CD8-positive, alpha-beta memory T cell (primary cell): Measurements from ENCODE around the gene DCAF15. TPM values are rescaled to one million over a fixed set of nuclear protein-coding genes. Genes with fewer than 3 reads are reported as not detected.
A peak's percentile ranks its signal among the peaks of the same experiment; 100 is the strongest.

Experiments
- CTCF ChIA-PET: fragments of 350-600 bp; sonication (Branson Sonifier 250); formaldehyde crosslinking; loops from one replicate; lab custom pipeline; 2021; ENCODE audit warnings: antibody characterized with exemption; lab: Charles Lee
- POLR2A ChIA-PET: fragments of 350-600 bp; sonication (Branson Sonifier 250); formaldehyde crosslinking; loops from one replicate; lab custom pipeline; 2021; ENCODE audit warnings: antibody characterized with exemption; lab: Charles Lee
- DNase-seq, 5 donors: peaks; one replicate each; pipeline versions ENCODE4 v3.0.0 to v3.0.0-alpha.2; 2020 to 2022; ENCODE audit warnings: mixed read lengths in 1 of 5
- H3K27ac ChIP-seq: one replicate; pipeline ENCODE4 v1.7.0; 2013; ENCODE audit warnings: low read depth, mild to moderate bottlenecking, low read length, moderate library complexity
- H3K27me3 ChIP-seq: 2 replicates; pipeline ENCODE4 v1.7.0; 2013; ENCODE audit warnings: low read length, mild to moderate bottlenecking; ENCODE audit not compliant: insufficient read depth, poor library complexity, severe bottlenecking
- H3K36me3 ChIP-seq: 2 replicates; pipeline ENCODE4 v1.7.0; 2013; ENCODE audit warnings: mild to moderate bottlenecking, low read length, moderate library complexity; ENCODE audit not compliant: insufficient read depth
- H3K4me1 ChIP-seq: 2 replicates; pipeline ENCODE4 v1.7.0; 2013; ENCODE audit warnings: mild to moderate bottlenecking, low read length, moderate library complexity; ENCODE audit not compliant: insufficient read depth
- H3K4me3 ChIP-seq: 2 replicates; pipeline ENCODE4 v1.7.0; 2013; ENCODE audit warnings: mild to moderate bottlenecking, low read length
- H3K9me3 ChIP-seq: 2 replicates; pipeline ENCODE4 v1.7.0; 2013; ENCODE audit warnings: mild to moderate bottlenecking, low read length
- H3K27ac Mint-ChIP-seq, 8 donors: one replicate each; pipeline ENCODE4 v1.8.0; 2020 to 2021; ENCODE audit warnings: mixed read lengths in 8 of 8, mild to moderate bottlenecking in 6 of 8, inconsistent platforms in 3 of 8, moderate library complexity in 3 of 8
- H3K27me3 Mint-ChIP-seq, 2 donors: one replicate each; pipeline ENCODE4 v1.8.0; 2020 to 2021; ENCODE audit warnings: mixed read lengths in 2 of 2, mild to moderate bottlenecking in 1 of 2, moderate library complexity in 1 of 2
- H3K36me3 Mint-ChIP-seq, 3 donors: one replicate each; pipeline ENCODE4 v1.8.0; 2020 to 2021; ENCODE audit warnings: mixed read lengths in 3 of 3, inconsistent platforms in 1 of 3, mild to moderate bottlenecking in 1 of 3
- H3K4me1 Mint-ChIP-seq, 3 donors: one replicate each; pipeline ENCODE4 v1.8.0; 2020 to 2021; ENCODE audit warnings: mixed read lengths in 3 of 3, inconsistent platforms in 1 of 3, mild to moderate bottlenecking in 1 of 3
- H3K4me3 Mint-ChIP-seq, 7 donors: one replicate each; pipeline ENCODE4 v1.8.0; 2020 to 2021; ENCODE audit warnings: mixed read lengths in 7 of 7, mild to moderate bottlenecking in 6 of 7, moderate library complexity in 4 of 7, inconsistent platforms in 2 of 7
- H3K9me3 Mint-ChIP-seq, 5 donors: one replicate each; pipeline ENCODE4 v1.8.0; 2020 to 2022; ENCODE audit warnings: mixed read lengths in 5 of 5, mild to moderate bottlenecking in 3 of 5, moderate library complexity in 2 of 5, inconsistent platforms in 1 of 5
- polyA plus RNA-seq: library from polyadenylated mRNA; unstranded; fragments of 300-500 nt; fragmentation: Illumina TruSeq; gene quantifications from one replicate; pipeline ENCODE4 v1.2.3, GENCODE V29; 2021
- total RNA-seq, 2 experiments: library from RNA; stranded (reverse); gene quantifications; one replicate each; pipeline ENCODE4 v1.2.3, GENCODE V29; 2021

Gene DCAF15
- total and polyA plus RNA-seq, 3 experiments from 2014 or later, result 8.0 to 66.5 (median 64.6) TPM

- peaks cover 11 to 22% (median 11%) of the 10 kb centered on the region in 3 donors for H3K4me1 Mint-ChIP-seq
- no peak overlapping the region for H3K27ac ChIP-seq
- H3K36me3 Mint-ChIP-seq, result peaks cover 0 to 40% (median 1%) of the 10 kb centered on the region in 3 donors
- no peaks in the 10 kb centered on the region for H3K9me3 Mint-ChIP-seq
- H3K27me3 ChIP-seq, result no peaks in the 10 kb centered on the region
- DNase-seq, result no peak
- peak overlapping the region in 2 of 8 donors; percentile 15 to 81 for H3K27ac Mint-ChIP-seq
- no peaks in the 10 kb centered on the region for H3K9me3 ChIP-seq
- POLR2A ChIA-PET, result no interaction called here
- no peaks in the 10 kb centered on the region for H3K36me3 ChIP-seq
- H3K4me3 ChIP-seq, result no peak overlapping the region
- CTCF ChIA-PET, result interaction anchor here (0.7 kb wide), 1 partner anchor 647 kb away, joined by 3 read pairs; no protein-coding TSS in a partner anchor
- H3K4me1 ChIP-seq, result peaks cover 11% of the 10 kb centered on the region
- H3K27me3 Mint-ChIP-seq, result no peaks in the 10 kb centered on the region
- no peak overlapping the region for H3K4me3 Mint-ChIP-seq
Measured at GRCh38 chr19:13909430-13909829, 42.9 kb upstream of the DCAF15 start.

- Mint-ChIP-seq H3K36me3 (peaks cover 0 to 68% (median 2%) of the 10 kb centered on the region in 3 donors), H3K4me1 (no peaks in the 10 kb centered on the region), H3K27ac (no peak overlapping the region), H3K4me3 (no peak overlapping the region), H3K9me3 (no peaks in the 10 kb centered on the region), H3K27me3 (no peaks in the 10 kb centered on the region)
- POLR2A ChIA-PET, result no interaction called here
- CTCF ChIA-PET, result no interaction called here
- Histone ChIP-seq H3K9me3 (no peaks in the 10 kb centered on the region), H3K27ac (no peak overlapping the region), H3K36me3 (no peaks in the 10 kb centered on the region), H3K4me3 (no peak overlapping the region), H3K27me3 (no peaks in the 10 kb centered on the region), H3K4me1 (no peaks in the 10 kb centered on the region)
- no peak for DNase-seq
Measured at GRCh38 chr19:13913352-13913751, 39.0 kb upstream of the DCAF15 start.

- ChIA-PET POLR2A (no interaction called here), CTCF (interaction anchor here (0.7 to 1.2 kb wide), 2 partner anchors 12 to 76 kb away, joined by 3 to 4 read pairs; no protein-coding TSS in a partner anchor)
- H3K9me3 Mint-ChIP-seq, result no peaks in the 10 kb centered on the region
- Histone ChIP-seq H3K27ac (no peak overlapping the region), H3K36me3 (no peaks in the 10 kb centered on the region), H3K4me1 (no peaks in the 10 kb centered on the region), H3K27me3 (no peaks in the 10 kb centered on the region), H3K9me3 (no peaks in the 10 kb centered on the region), H3K4me3 (no peak overlapping the region)
- no peak overlapping the region for H3K4me3 Mint-ChIP-seq
- H3K27me3 Mint-ChIP-seq, result no peaks in the 10 kb centered on the region
- H3K4me1 Mint-ChIP-seq, result no peaks in the 10 kb centered on the region
- H3K36me3 Mint-ChIP-seq, result peaks cover 0 to 65% (median 2%) of the 10 kb centered on the region in 3 donors
- no peak for DNase-seq
- H3K27ac Mint-ChIP-seq, result peak overlapping the region in 1 of 8 donors; percentile 76
Measured at GRCh38 chr19:13914777-13915176, 37.5 kb upstream of the DCAF15 start.

- Mint-ChIP-seq H3K4me3 (no peak overlapping the region), H3K27me3 (no peaks in the 10 kb centered on the region), H3K27ac (no peak overlapping the region), H3K9me3 (no peaks in the 10 kb centered on the region), H3K36me3 (peaks cover 11 to 69% (median 16%) of the 10 kb centered on the region in 3 donors), H3K4me1 (peaks cover 0 to 4% (median 3%) of the 10 kb centered on the region in 3 donors)
- Histone ChIP-seq H3K36me3 (peaks cover 8% of the 10 kb centered on the region), H3K27ac (no peak overlapping the region), H3K4me1 (no peaks in the 10 kb centered on the region), H3K4me3 (no peak overlapping the region), H3K9me3 (peaks cover 5% of the 10 kb centered on the region), H3K27me3 (no peaks in the 10 kb centered on the region)
- DNase-seq, result no peak
- ChIA-PET POLR2A (no interaction called here), CTCF (interaction anchor here (1.5 kb wide), 1 partner anchor 21 kb away, joined by 3 read pairs; the partner anchor contains the start of gene PODNL1)
Measured at GRCh38 chr19:13917888-13918406, 34.4 kb upstream of the DCAF15 start.

GRCh38 chr19:13918726-13919411 is 33.4 kb upstream of the DCAF15 start:
- Histone ChIP-seq H3K27me3 (no peaks in the 10 kb centered on the region), H3K4me1 (no peaks in the 10 kb centered on the region), H3K9me3 (peaks cover 5% of the 10 kb centered on the region), H3K27ac (no peak overlapping the region), H3K36me3 (peaks cover 8% of the 10 kb centered on the region), H3K4me3 (no peak overlapping the region)
- Mint-ChIP-seq H3K4me3 (no peak overlapping the region), H3K4me1 (peaks cover 0 to 4% (median 3%) of the 10 kb centered on the region in 3 donors), H3K9me3 (no peaks in the 10 kb centered on the region), H3K27me3 (no peaks in the 10 kb centered on the region), H3K36me3 (peaks cover 13 to 71% (median 16%) of the 10 kb centered on the region in 3 donors), H3K27ac (peak overlapping the region in 1 of 8 donors; percentile 47)
- ChIA-PET CTCF (interaction anchor here (1.5 kb wide), 1 partner anchor 20 kb away, joined by 3 read pairs; the partner anchor contains the start of gene PODNL1), POLR2A (no interaction called here)
- DNase-seq, result no peak

- Histone ChIP-seq H3K36me3 (peaks cover 8% of the 10 kb centered on the region), H3K4me1 (no peaks in the 10 kb centered on the region), H3K4me3 (no peak overlapping the region), H3K9me3 (peaks cover 5% of the 10 kb centered on the region), H3K27ac (no peak overlapping the region), H3K27me3 (no peaks in the 10 kb centered on the region)
- H3K9me3 Mint-ChIP-seq, result no peaks in the 10 kb centered on the region
- H3K27me3 Mint-ChIP-seq, result no peaks in the 10 kb centered on the region
- peaks cover 14 to 67% (median 16%) of the 10 kb centered on the region in 3 donors for H3K36me3 Mint-ChIP-seq
- H3K27ac Mint-ChIP-seq, result peak overlapping the region in 1 of 8 donors; percentile 82
- no peak overlapping the region for H3K4me3 Mint-ChIP-seq
- DNase-seq, result no peak
- CTCF ChIA-PET, result no interaction called here
- peaks cover 0 to 4% (median 3%) of the 10 kb centered on the region in 3 donors for H3K4me1 Mint-ChIP-seq
- POLR2A ChIA-PET, result no interaction called here
Measured at GRCh38 chr19:13920524-13920923, 31.8 kb upstream of the DCAF15 start.

GRCh38 chr19:13920940-13921747 is 31.2 kb upstream of the DCAF15 start:
- H3K36me3 ChIP-seq, result peaks cover 8% of the 10 kb centered on the region
- H3K4me1 ChIP-seq, result no peaks in the 10 kb centered on the region
- ChIA-PET CTCF (no interaction called here), POLR2A (interaction anchor here (0.6 kb wide), 1 partner anchor 113 kb away, joined by 7 read pairs; no protein-coding TSS in a partner anchor)
- no peak overlapping the region for H3K27ac ChIP-seq
- no peak overlapping the region for H3K4me3 ChIP-seq
- Mint-ChIP-seq H3K27me3 (no peaks in the 10 kb centered on the region), H3K9me3 (no peaks in the 10 kb centered on the region), H3K4me1 (peaks cover 0 to 4% (median 3%) of the 10 kb centered on the region in 3 donors), H3K27ac (peak overlapping the region in 7 of 8 donors; percentile 15 to 83 (median 73)), H3K4me3 (peak overlapping the region in 1 of 7 donors; percentile 27), H3K36me3 (peaks cover 14 to 64% (median 16%) of the 10 kb centered on the region in 3 donors)
- no peak for DNase-seq
- no peaks in the 10 kb centered on the region for H3K27me3 ChIP-seq
- H3K9me3 ChIP-seq, result peaks cover 5% of the 10 kb centered on the region
